Measurements from ENCODE around the gene MGAT4C.
"Not testable (repeated sequence)": the region's sequence is repeated elsewhere in the genome, so short reads cannot be mapped to it uniquely, and the experiment has no call there.

MGAT4C gene

GRCh38 chr12:86256163-86256562 is at the start of gene MGAT4C:
Gene MGAT4C, minus strand, starts transcription at chr12:86256391.
- no peaks in the 10 kb centered on the region for H3K36me3 ChIP-seq (ENCODE audit: control insufficient read depth, insufficient read depth, low read length)
- no peak within 1 kb of the TSS for H3K4me3 ChIP-seq (replicated peaks; ENCODE audit: low read depth, low read length)
- TF ChIP-seq CTCF (IDR thresholded peaks at IDR 0.05; ENCODE audit: insufficient read depth, low read length, poor library complexity, severe bottlenecking) = no peak
- DNase-seq (ENCODE audit: extremely low read depth, insufficient read length) = no peak
- H3K27me3 ChIP-seq (replicated peaks; ENCODE audit: control insufficient read depth, insufficient read depth, low read length) = no peaks in the 10 kb centered on the region

GRCh38 chr12:86296396-86296795 is 40.2 kb upstream of the MGAT4C start:
- H3K4me3 ChIP-seq (replicated peaks; ENCODE audit: low read depth, low read length); H3K36me3 ChIP-seq (ENCODE audit: control insufficient read depth, insufficient read depth, low read length); H3K27me3 ChIP-seq (replicated peaks; ENCODE audit: control insufficient read depth, insufficient read depth, low read length); DNase-seq (ENCODE audit: extremely low read depth, insufficient read length): not testable (repeated sequence)

- no peak for DNase-seq (ENCODE audit: extremely low read depth, insufficient read length)
- no peaks in the 10 kb centered on the region for H3K27me3 ChIP-seq (replicated peaks; ENCODE audit: control insufficient read depth, insufficient read depth, low read length)
- no peak for TF ChIP-seq CTCF (IDR thresholded peaks at IDR 0.05; ENCODE audit: insufficient read depth, low read length, poor library complexity, severe bottlenecking)
Measured at GRCh38 chr12:86293682-86294240, 37.6 kb upstream of the MGAT4C start.

GRCh38 chr12:86292480-86292879 is 36.3 kb upstream of the MGAT4C start:
- no peak overlapping the region for H3K4me3 ChIP-seq (replicated peaks; ENCODE audit: low read depth, low read length)
- TF ChIP-seq CTCF (IDR thresholded peaks at IDR 0.05; ENCODE audit: insufficient read depth, low read length, poor library complexity, severe bottlenecking) = no peak
- no peaks in the 10 kb centered on the region for H3K36me3 ChIP-seq (ENCODE audit: control insufficient read depth, insufficient read depth, low read length)
- no peak for DNase-seq (ENCODE audit: extremely low read depth, insufficient read length)
- no peaks in the 10 kb centered on the region for H3K27me3 ChIP-seq (replicated peaks; ENCODE audit: control insufficient read depth, insufficient read depth, low read length)

More at GRCh38 chr12:86293682-86294240, 37.6 kb upstream of the MGAT4C start:
- no peak overlapping the region for H3K4me3 ChIP-seq (replicated peaks; ENCODE audit: low read depth, low read length)
- H3K36me3 ChIP-seq (ENCODE audit: control insufficient read depth, insufficient read depth, low read length) = no peaks in the 10 kb centered on the region

- Histone ChIP-seq H3K4me3 (replicated peaks; ENCODE audit: low read depth, low read length) (no peak overlapping the region), H3K27me3 (replicated peaks; ENCODE audit: control insufficient read depth, insufficient read depth, low read length) (no peaks in the 10 kb centered on the region), H3K36me3 (ENCODE audit: control insufficient read depth, insufficient read depth, low read length) (no peaks in the 10 kb centered on the region)
- no peak for DNase-seq (ENCODE audit: extremely low read depth, insufficient read length)
- TF ChIP-seq CTCF (IDR thresholded peaks at IDR 0.05; ENCODE audit: insufficient read depth, low read length, poor library complexity, severe bottlenecking) = no peak
Measured at GRCh38 chr12:86290615-86291014, 34.4 kb upstream of the MGAT4C start.

GRCh38 chr12:86286119-86286518 is 29.9 kb upstream of the MGAT4C start:
- no peak for TF ChIP-seq CTCF (IDR thresholded peaks at IDR 0.05; ENCODE audit: insufficient read depth, low read length, poor library complexity, severe bottlenecking)
- no peak overlapping the region for H3K4me3 ChIP-seq (replicated peaks; ENCODE audit: low read depth, low read length)
- no peaks in the 10 kb centered on the region for H3K36me3 ChIP-seq (ENCODE audit: control insufficient read depth, insufficient read depth, low read length)
- H3K27me3 ChIP-seq (replicated peaks; ENCODE audit: control insufficient read depth, insufficient read depth, low read length) = no peaks in the 10 kb centered on the region
- no peak for DNase-seq (ENCODE audit: extremely low read depth, insufficient read length)
